H1 (cell line): ENCODE measurements around the gene HDHD5. TPM values are rescaled to one million over a fixed set of nuclear protein-coding genes. Genes with fewer than 3 reads are reported as not detected.

ENCODE experiments used
- CTCF ChIA-PET: fragments of 300-600 bp; sonication (Branson Sonifier 250); formaldehyde crosslinking; loops from one replicate; lab custom pipeline; 2021; ENCODE audit not compliant: partially characterized antibody; lab: Charles Lee
- POLR2A ChIA-PET: fragments of 300-600 bp; sonication (Branson Sonifier 250); formaldehyde crosslinking; loops from one replicate; lab custom pipeline; 2021; ENCODE audit warnings: inconsistent platforms; ENCODE audit not compliant: partially characterized antibody; lab: Charles Lee
- DNase-seq, 2 experiments: peaks; one replicate each; pipeline versions ENCODE4 v3.0.0 to v3.0.0-alpha.2; 2010 to 2022; ENCODE audit warnings: low spot score in 2 of 2, low read depth in 1 of 2, mixed read lengths in 1 of 2
- FAIRE-seq: peaks from 2 replicates; lab custom pipeline; 2011; peaks lifted over from hg19 to GRCh38; lab: Jason Lieb, UNC
- H2AFZ ChIP-seq: 2 replicates; pipeline ENCODE4 v1.8.1; 2012; ENCODE audit warnings: low read length, inconsistent platforms
- H2AK5ac ChIP-seq: 2 replicates; pipeline ENCODE4 v1.6.1; 2013; ENCODE audit warnings: low read depth, low read length
- H2BK120ac ChIP-seq: replicated peaks from 2 replicates; pipeline ENCODE3; 2013; ENCODE audit warnings: low read depth, low read length, inconsistent platforms
- H2BK12ac ChIP-seq: 2 replicates; pipeline ENCODE4 v1.6.1; 2013; ENCODE audit warnings: low read depth, low read length
- H2BK15ac ChIP-seq: 2 replicates; pipeline ENCODE4 v1.6.1; 2013; ENCODE audit warnings: low read length
- H2BK20ac ChIP-seq: 2 replicates; pipeline ENCODE4 v1.6.1; 2013; ENCODE audit warnings: low read length
- H2BK5ac ChIP-seq: 2 replicates; pipeline ENCODE4 v1.6.1; 2013; ENCODE audit warnings: low read depth, low read length
- H3K14ac ChIP-seq: 2 replicates; pipeline ENCODE4 v1.6.1; 2013; ENCODE audit warnings: inconsistent platforms; ENCODE audit not compliant: insufficient read length
- H3K18ac ChIP-seq: 2 replicates; pipeline ENCODE4 v1.6.1; 2013; ENCODE audit warnings: low read length; ENCODE audit errors: extremely low read depth
- H3K23ac ChIP-seq: 2 replicates; pipeline ENCODE4 v1.6.1; 2013; ENCODE audit warnings: inconsistent platforms; ENCODE audit not compliant: insufficient read length
- H3K23me2 ChIP-seq: 2 replicates; pipeline ENCODE4 v1.6.1; 2013; ENCODE audit warnings: low read depth, low read length
- H3K27ac ChIP-seq: 2 replicates; pipeline ENCODE4 v1.6.1; 2011; ENCODE audit warnings: low read depth, low read length, inconsistent platforms
- H3K27me3 ChIP-seq, 4 experiments: replicated peaks in 1 of 4; 1 replicate in 1 of 4; 2 replicates in 3 of 4; pipeline versions ENCODE4 v1.6.1 to v1.8.1; 2011 to 2013; ENCODE audit warnings: low read length in 3 of 4, mild to moderate bottlenecking in 3 of 4, inconsistent platforms in 2 of 4, mixed read lengths in 2 of 4, moderate library complexity in 1 of 4; ENCODE audit not compliant: control insufficient read depth in 3 of 4, insufficient read depth in 3 of 4; ENCODE audit errors: extremely low read depth in 1 of 4
- H3K36me3 ChIP-seq, 4 experiments: 2 replicates each; pipeline versions ENCODE4 v1.6.1 to v1.8.1; 2011 to 2013; ENCODE audit warnings: mild to moderate bottlenecking in 4 of 4, low read length in 3 of 4, moderate library complexity in 2 of 4, control low read depth in 1 of 4, inconsistent platforms in 1 of 4; ENCODE audit not compliant: insufficient read depth in 4 of 4, control insufficient read depth in 2 of 4
- H3K4ac ChIP-seq: replicated peaks from 2 replicates; pipeline ENCODE3; 2013; ENCODE audit warnings: low read length, low read depth, mixed read lengths, inconsistent platforms; ENCODE audit not compliant: insufficient read length
- H3K4me1 ChIP-seq, 4 experiments: replicated peaks in 1 of 4; 1 replicate in 1 of 4; 2 replicates in 3 of 4; pipeline versions ENCODE4 v1.6.1 to v1.8.1; 2011 to 2013; ENCODE audit warnings: low read length in 3 of 4, inconsistent platforms in 2 of 4, mixed read lengths in 1 of 4; ENCODE audit not compliant: insufficient read depth in 4 of 4, control insufficient read depth in 3 of 4
- H3K4me2 ChIP-seq, 2 experiments: 2 replicates each; pipeline versions ENCODE4 v1.6.1 to v1.8.1; 2011 to 2013; ENCODE audit warnings: low read depth in 2 of 2, low read length in 2 of 2, control low read depth in 1 of 2, inconsistent platforms in 1 of 2, mild to moderate bottlenecking in 1 of 2; ENCODE audit not compliant: insufficient read depth in 1 of 2
- H3K4me3 ChIP-seq, 4 experiments: fragments of 200-600, 300-600 bp in 1 of 4; sonication (generic), shearing (Covaris generic), sonication (Bioruptor Twin) in 1 of 4; 2 replicates each; pipeline versions ENCODE4 v1.5.1 to v1.8.1; 2011 to 2016; ENCODE audit warnings: low read length in 4 of 4, low read depth in 3 of 4, control low read depth in 2 of 4, inconsistent platforms in 2 of 4, mild to moderate bottlenecking in 2 of 4, mixed read lengths in 1 of 4, moderate library complexity in 1 of 4; ENCODE audit not compliant: insufficient read depth in 2 of 4; ENCODE audit errors: extremely low read depth in 1 of 4
- H3K56ac ChIP-seq: replicated peaks from 2 replicates; pipeline ENCODE3; 2013; ENCODE audit warnings: low read depth, mild to moderate bottlenecking, mixed read lengths, low read length, inconsistent platforms; ENCODE audit not compliant: insufficient read length
- H3K79me1 ChIP-seq: 2 replicates; pipeline ENCODE4 v1.6.1; 2013; ENCODE audit warnings: low read depth, low read length, control low read depth
- H3K79me2 ChIP-seq, 2 experiments: 2 replicates each; pipeline versions ENCODE4 v1.6.1 to v1.8.1; 2012 to 2013; ENCODE audit warnings: low read length in 2 of 2, mild to moderate bottlenecking in 2 of 2, inconsistent platforms in 1 of 2; ENCODE audit not compliant: insufficient read depth in 2 of 2, control insufficient read depth in 1 of 2
- H3K9ac ChIP-seq, 4 experiments: replicated peaks in 1 of 4; 1 replicate in 1 of 4; 2 replicates in 3 of 4; pipeline versions ENCODE4 v1.6.1 to v1.8.1; 2011 to 2013; ENCODE audit warnings: low read depth in 3 of 4, low read length in 3 of 4, control low read depth in 2 of 4, mild to moderate bottlenecking in 2 of 4, moderate library complexity in 2 of 4, inconsistent platforms in 1 of 4; ENCODE audit errors: extremely low read depth in 1 of 4
- H3K9me3 ChIP-seq, 2 experiments: 2 replicates each; pipeline versions ENCODE4 v1.6.1 to v1.8.1; 2012 to 2013; ENCODE audit warnings: mild to moderate bottlenecking in 2 of 2, moderate library complexity in 2 of 2, control low read depth in 1 of 2, inconsistent platforms in 1 of 2, low read depth in 1 of 2, low read length in 1 of 2, mixed read lengths in 1 of 2; ENCODE audit not compliant: insufficient read depth in 2 of 2
- H4K20me1 ChIP-seq, 2 experiments: replicated peaks in 1 of 2; 2 replicates each; pipeline versions ENCODE3 to v1.8.1; 2011 to 2013; ENCODE audit warnings: inconsistent platforms in 2 of 2, low read length in 2 of 2, mild to moderate bottlenecking in 1 of 2; ENCODE audit not compliant: insufficient read depth in 2 of 2, control insufficient read depth in 1 of 2
- H4K5ac ChIP-seq: 2 replicates; pipeline ENCODE4 v1.6.1; 2013; ENCODE audit warnings: low read length, low read depth, mixed read lengths, inconsistent platforms; ENCODE audit not compliant: insufficient read length
- H4K8ac ChIP-seq: 2 replicates; pipeline ENCODE4 v1.8.0; 2013; ENCODE audit warnings: mild to moderate bottlenecking, moderate library complexity, low read length, inconsistent platforms; ENCODE audit not compliant: insufficient read depth; ENCODE audit errors: extremely low read depth
- H4K91ac ChIP-seq: replicated peaks from 2 replicates; pipeline ENCODE3; 2013; ENCODE audit warnings: low read length, mixed read lengths, inconsistent platforms; ENCODE audit not compliant: insufficient read length
- BRCA1 ChIP-seq: IDR thresholded peaks from 2 replicates; pipeline ENCODE4 v1.6.1; 2012; ENCODE audit warnings: low read depth, low read length, improper control_type of control experiment
- CBX8 ChIP-seq: fragments of 300-800, 300-1000 bp; sonication (generic); IDR thresholded peaks from 2 replicates; pipeline ENCODE4 v1.7.1; 2016; ENCODE audit warnings: low read depth, low read length, borderline replicate concordance
- FOSL1 ChIP-seq: IDR thresholded peaks from 2 replicates; pipeline ENCODE4 v1.6.1; 2011; ENCODE audit warnings: mild to moderate bottlenecking, low read depth, low read length, moderate library complexity; ENCODE audit not compliant: insufficient read depth
- HDAC6 ChIP-seq: IDR thresholded peaks from one replicate; pipeline ENCODE4 v1.7.1; 2012; ENCODE audit warnings: low read depth, mild to moderate bottlenecking, inconsistent platforms, low read length, moderate library complexity
- JUND ChIP-seq: IDR thresholded peaks from 2 replicates; pipeline ENCODE4 v1.6.1; 2011; ENCODE audit warnings: mild to moderate bottlenecking, improper control_type of control experiment, low read length
- MAX ChIP-seq: IDR thresholded peaks from 2 replicates; pipeline ENCODE4 v1.6.1; 2012; ENCODE audit warnings: inconsistent platforms
- SAP30 ChIP-seq: fragments of 300-600 bp; sonication (generic); IDR thresholded peaks from 2 replicates; pipeline ENCODE4 v1.7.1; 2012; ENCODE audit warnings: low read length, moderate library complexity, mild to moderate bottlenecking, inconsistent platforms; ENCODE audit not compliant: insufficient read depth, insufficient replicate concordance
- YY1 ChIP-seq: IDR thresholded peaks from 2 replicates; pipeline ENCODE4 v1.6.1; 2011; ENCODE audit warnings: low read depth, mild to moderate bottlenecking, low read length
- WGBS, 2 experiments: shearing (Covaris generic) in 1 of 2; methylation state at CpG; one replicate each; pipeline versions ENCODE4 v1.1.6 to v1.1.7; 2013 to 2015; ENCODE audit warnings: low lambda C conversion rate in 2 of 2, mixed read lengths in 2 of 2, inconsistent platforms in 1 of 2, low coverage in 1 of 2, missing lambda C conversion rate in 1 of 2; ENCODE audit not compliant: insufficient replicate concordance in 2 of 2, insufficient coverage in 1 of 2, insufficient read length in 1 of 2; ENCODE audit errors: extremely low coverage in 1 of 2, missing lambda C conversion rate in 1 of 2; 5-methylcytosine and 5-hydroxymethylcytosine counted together
- polyA plus RNA-seq, 7 experiments: library from polyadenylated mRNA; depleted of rRNA in 3 of 7; stranded (reverse) in 5 of 7; unstranded in 2 of 7; fragments of >200 nt in 5 of 7; fragments of 200-250 nt in 2 of 7; gene quantifications; 1 replicate in 5 of 7; 2 replicates in 1 of 7; 4 replicates in 1 of 7; pipeline versions ENCODE4 v1.2.1 to v1.2.3, GENCODE V29; 2011 to 2013; ENCODE audit warnings: missing spikeins in 2 of 7, mixed read lengths in 2 of 7
- total RNA-seq: library from RNA; stranded (reverse); fragmentation: NEBNext Ultra II Directional; extraction: Animal tissue kit (Norgen Biotek cat#: 25700); gene quantifications from 2 replicates; pipeline ENCODE4 v1.2.1, GENCODE V29; 2021
- TF ChIP-seq, protein P1 (sequence below): IDR thresholded peaks from 2 replicates; pipeline ENCODE4 v1.6.1; 2011; ENCODE audit warnings: low read depth, mild to moderate bottlenecking, low read length; ENCODE audit not compliant: insufficient read depth
- TF ChIP-seq, protein P2 (sequence below): IDR thresholded peaks from 2 replicates; pipeline ENCODE4 v1.6.1; 2012; ENCODE audit warnings: inconsistent platforms

Gene HDHD5
- total and polyA plus RNA-seq, 2 of the 8 experiments (the other 6 are each of a cell fraction or from before 2014, with no cell fraction given) = 68.3 to 123 TPM

- H3K9me3 ChIP-seq = no peaks in the 10 kb centered on the region
- peak overlapping the region; percentile 96 for H2BK12ac ChIP-seq
- POLR2A ChIA-PET = interaction anchor here (0.6 to 6.2 kb wide), 22 partner anchors 8 to 512 kb away, joined by 3 to 45 read pairs (median 4); no protein-coding TSS in a partner anchor
- H4K20me1 ChIP-seq = no peaks in the 10 kb centered on the region
- H3K79me2 ChIP-seq = no peaks in the 10 kb centered on the region
- peak overlapping the region; percentile 69 for H3K4ac ChIP-seq
- H2BK15ac ChIP-seq = peak overlapping the region; percentile 75; the same call in 1 of the 2 replicates
- H3K4me2 ChIP-seq = peak overlapping the region; percentile 96 to 97
- H3K27me3 ChIP-seq = no peaks in the 10 kb centered on the region
- H2AFZ ChIP-seq = no peak overlapping the region
- H3K79me1 ChIP-seq = no peaks in the 10 kb centered on the region; the same call in none of the 2 replicates
- H2AK5ac ChIP-seq = peak overlapping the region; percentile 98
- H4K91ac ChIP-seq = peak overlapping the region; percentile 98
- H3K56ac ChIP-seq = peak overlapping the region; percentile 66
- H3K36me3 ChIP-seq = no peaks in the 10 kb centered on the region
- 2% methylated on average over 15 of the region's 20 CpGs; no CpG with 5 or more reads in 1 of the 2 experiments for WGBS, 2 experiments
- peak overlapping the region; percentile 99 for H2BK5ac ChIP-seq
- H3K18ac ChIP-seq = peak overlapping the region; percentile 100
- H3K4me1 ChIP-seq = peaks cover 16 to 31% (median 19%) of the 10 kb centered on the region in 4 experiments
- peak overlapping the region; percentile 80; the same call in 1 of the 2 replicates for H2BK20ac ChIP-seq
- peak overlapping the region; percentile 99 for H3K27ac ChIP-seq
- no peak overlapping the region for H3K14ac ChIP-seq
- no peak overlapping the region for H3K23ac ChIP-seq
- peak overlapping the region; percentile 37 to 91 (median 90) for H3K9ac ChIP-seq
- peak overlapping the region; percentile 79 for H2BK120ac ChIP-seq
- FAIRE-seq = peak; percentile 89
- peak overlapping the region; percentile 47 to 65 (median 56); a peak in 7 of 8 replicates for H3K4me3 ChIP-seq
- H3K23me2 ChIP-seq = peaks cover 13% of the 10 kb centered on the region
- CTCF ChIA-PET = interaction anchor here (0.9 to 9.8 kb wide), 15 partner anchors 10 to 297 kb away, joined by 3 to 94 read pairs (median 4); no protein-coding TSS in a partner anchor
- DNase-seq = peak; percentile 50 to 77
- H4K8ac ChIP-seq = peak overlapping the region; percentile 95
- peak overlapping the region; percentile 86 for H4K5ac ChIP-seq
- TF ChIP-seq SAP30 = no peak
- TF ChIP-seq, protein P1, sequence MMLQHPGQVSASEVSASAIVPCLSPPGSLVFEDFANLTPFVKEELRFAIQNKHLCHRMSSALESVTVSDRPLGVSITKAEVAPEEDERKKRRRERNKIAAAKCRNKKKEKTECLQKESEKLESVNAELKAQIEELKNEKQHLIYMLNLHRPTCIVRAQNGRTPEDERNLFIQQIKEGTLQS = no peak
- TF ChIP-seq BRCA1 = no peak
- no peak for TF ChIP-seq FOSL1
- peak; percentile 37; the same call in 1 of the 2 replicates for TF ChIP-seq JUND
- no peak for TF ChIP-seq CBX8
- TF ChIP-seq MAX = no peak
- peak; percentile 88 for TF ChIP-seq YY1
- TF ChIP-seq, protein P2, sequence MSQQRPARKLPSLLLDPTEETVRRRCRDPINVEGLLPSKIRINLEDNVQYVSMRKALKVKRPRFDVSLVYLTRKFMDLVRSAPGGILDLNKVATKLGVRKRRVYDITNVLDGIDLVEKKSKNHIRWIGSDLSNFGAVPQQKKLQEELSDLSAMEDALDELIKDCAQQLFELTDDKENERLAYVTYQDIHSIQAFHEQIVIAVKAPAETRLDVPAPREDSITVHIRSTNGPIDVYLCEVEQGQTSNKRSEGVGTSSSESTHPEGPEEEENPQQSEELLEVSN = no peak
- TF ChIP-seq HDAC6 = no peak
Measured at GRCh38 chr22:17199003-17199731, 40.1 kb upstream of the HDHD5 start.
